NB4 (cell line): ENCODE measurements around the gene OSBPL9.

Source experiments
- DNase-seq: peaks from one replicate; pipeline ENCODE4 v3.0.0; 2010; ENCODE audit warnings: low read depth
- H3K4me3 ChIP-seq: one replicate; pipeline ENCODE4 v1.5.1; 2011; ENCODE audit warnings: mild to moderate bottlenecking, low read depth, low read length, moderate library complexity
- CTCF ChIP-seq: IDR thresholded peaks from one replicate; pipeline ENCODE4 v1.5.1; 2012; ENCODE audit warnings: low read depth, low read length
- MAX ChIP-seq: IDR thresholded peaks from 2 replicates; pipeline ENCODE4 v1.6.1; 2011; ENCODE audit warnings: low read depth, low read length
- MYC ChIP-seq: IDR thresholded peaks from 2 replicates; pipeline ENCODE4 v1.6.1; 2011; ENCODE audit warnings: low read depth, low read length
- POLR2A ChIP-seq: IDR thresholded peaks from 2 replicates; pipeline ENCODE4 v1.6.1; 2011; ENCODE audit warnings: mild to moderate bottlenecking; ENCODE audit not compliant: insufficient read length; ENCODE audit errors: extremely low read depth

OSBPL9 gene

DNA sequence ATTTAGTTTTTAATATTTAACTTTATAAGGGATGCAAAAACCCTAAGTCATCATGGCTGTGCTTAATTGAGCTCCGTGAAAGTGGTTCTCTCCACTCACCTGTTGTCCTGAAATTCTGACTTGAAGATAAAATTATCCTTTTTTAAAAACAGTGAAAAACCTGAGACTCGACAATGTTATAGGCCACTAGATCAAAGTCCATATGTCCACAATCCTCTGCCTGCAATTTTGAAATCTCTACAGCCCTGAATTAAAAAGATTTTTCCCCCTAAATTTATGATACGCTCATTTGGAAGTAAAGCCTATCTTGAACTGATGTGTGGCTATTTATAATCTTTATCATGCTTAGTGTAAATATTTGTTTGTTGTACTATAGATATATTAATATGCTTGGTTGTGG is 18.7 kb downstream of the OSBPL9 start:
- DNase-seq, result no peak
- TF ChIP-seq CTCF (no peak), MAX (no peak), MYC (no peak), POLR2A (no peak)
- no peak overlapping the region for H3K4me3 ChIP-seq

DNA sequence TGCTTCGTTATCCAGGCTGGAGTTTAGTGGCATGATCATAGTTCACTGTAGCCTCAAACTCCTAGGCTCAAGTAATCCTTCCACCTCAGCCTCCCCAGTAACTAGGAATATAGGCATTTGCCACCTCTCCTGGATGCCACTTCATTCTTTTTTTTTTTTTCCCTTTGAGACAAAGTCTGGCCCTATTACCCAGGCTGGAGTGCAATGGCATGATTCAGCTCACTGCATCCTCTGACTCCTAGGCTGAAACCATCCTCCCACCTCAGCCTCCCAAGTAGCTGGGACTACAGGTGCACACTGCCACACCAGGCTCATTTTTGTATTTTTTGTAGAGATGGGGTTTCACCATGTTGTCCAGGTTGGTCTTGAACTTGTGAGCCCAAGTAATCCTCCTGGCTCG is 19.3 kb downstream of the OSBPL9 start:
- TF ChIP-seq CTCF (no peak), MYC (no peak), MAX (no peak), POLR2A (no peak)
- H3K4me3 ChIP-seq, result no peak overlapping the region
- no peak for DNase-seq

- H3K4me3 ChIP-seq, result no peak overlapping the region
- DNase-seq, result no peak
- TF ChIP-seq POLR2A, result no peak
- no peak for TF ChIP-seq MYC
- no peak for TF ChIP-seq CTCF
- no peak for TF ChIP-seq MAX
Observed at GRCh38 chr1:51636764-51637522, 20.1 kb downstream of the OSBPL9 start.

DNA sequence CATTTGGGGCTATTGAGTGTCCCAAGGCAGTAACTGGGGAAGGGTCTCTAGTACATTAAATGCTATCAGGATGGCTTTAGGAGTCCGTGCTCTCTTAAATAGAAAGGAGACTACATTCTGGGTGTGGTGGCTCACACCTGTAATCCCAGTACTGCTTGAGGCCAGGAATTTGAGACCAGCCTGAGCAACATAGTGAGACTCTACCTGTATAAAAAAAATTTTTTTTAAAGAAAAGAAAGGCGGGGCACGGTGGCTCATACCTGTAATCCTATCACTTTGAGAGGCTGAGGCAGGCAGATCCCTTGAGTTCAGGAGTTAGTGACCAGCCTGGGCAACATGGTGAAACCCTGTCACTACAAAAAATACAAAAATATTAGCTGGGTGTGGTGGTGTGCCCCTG is 21.5 kb downstream of the OSBPL9 start:
- H3K4me3 ChIP-seq, result no peak overlapping the region
- no peak for DNase-seq
- TF ChIP-seq CTCF, result no peak
- TF ChIP-seq POLR2A, result no peak
- no peak for TF ChIP-seq MYC
- TF ChIP-seq MAX, result no peak

- DNase-seq, result no peak
- no peak overlapping the region for H3K4me3 ChIP-seq
- TF ChIP-seq POLR2A, result no peak
- no peak for TF ChIP-seq MYC
- no peak for TF ChIP-seq MAX
- no peak for TF ChIP-seq CTCF
Observed at GRCh38 chr1:51639694-51640093, 22.8 kb downstream of the OSBPL9 start.
